A549 (cell line): ENCODE results near the gene CFAP92. TPM values are rescaled to one million over a fixed set of nuclear protein-coding genes. Genes with fewer than 3 reads are reported as not detected.

Source experiments
- ATAC-seq, 2 experiments: fragments of 200-7000 bp in 1 of 2; fragments of >200 bp in 1 of 2; cut with Nextera tagmentation in 1 of 2; cut with Tn5 transposase in 1 of 2; 3 replicates each; pipeline versions ENCODE4 v1.8.0 to v1.9.1; 2018 to 2020; ENCODE audit warnings: mild to moderate bottlenecking in 1 of 2, moderate library complexity in 1 of 2
- CTCF ChIA-PET: fragments of 300-600 bp; sonication (Branson Sonifier 250); formaldehyde crosslinking; extraction: SDS; loops from one replicate; lab custom pipeline; 2021; ENCODE audit warnings: antibody characterized with exemption, inconsistent platforms; lab: Yijun Ruan, JAX
- POLR2A ChIA-PET: fragments of 350-600 bp; formaldehyde crosslinking; extraction: SDS; loops from one replicate; lab custom pipeline; 2021; ENCODE audit warnings: antibody characterized with exemption, inconsistent platforms; lab: Yijun Ruan, JAX
- DNase-seq, 2 experiments: peaks; one replicate each; pipeline versions ENCODE4 v3.0.0 to v3.0.0-alpha.2; 2011 to 2016; ENCODE audit warnings: low read depth in 1 of 2, low spot score in 1 of 2
- FAIRE-seq: peaks from 2 replicates; lab custom pipeline; 2011; peaks lifted over from hg19 to GRCh38; lab: Jason Lieb, UNC
- H3K27ac ChIP-seq, 2 experiments: fragments of >200 bp; sonication (Bioruptor Twin); formaldehyde crosslinking; 3 replicates each; pipeline ENCODE4 v1.5.1; 2016 to 2017
- H3K4me1 ChIP-seq: fragments of >200 bp; sonication (Bioruptor Twin); formaldehyde crosslinking; 3 replicates; pipeline ENCODE4 v1.6.1; 2016
- H3K4me2 ChIP-seq: fragments of >200 bp; sonication (Bioruptor Twin); formaldehyde crosslinking; 3 replicates; pipeline ENCODE4 v1.6.1; 2016
- H3K4me3 ChIP-seq: fragments of >200 bp; sonication (Bioruptor Twin); formaldehyde crosslinking; 3 replicates; pipeline ENCODE4 v1.5.1; 2016
- H3K9me3 ChIP-seq: fragments of >200 bp; sonication (Bioruptor Twin); formaldehyde crosslinking; 3 replicates; pipeline ENCODE4 v1.6.1; 2016
- CHD2 ChIP-seq: fragments of 150-350 bp; IDR thresholded peaks from 2 replicates; pipeline ENCODE4 v1.6.1; 2014; ENCODE audit warnings: low read length; ENCODE audit not compliant: partially characterized antibody
- CTCF ChIP-seq: fragments of >200 bp; sonication (Bioruptor Twin); formaldehyde crosslinking; IDR thresholded peaks from 3 replicates; pipeline ENCODE4 v1.5.1; 2016
- E2F6 ChIP-seq: IDR thresholded peaks from 2 replicates; pipeline ENCODE4 v1.6.1; 2012; ENCODE audit warnings: low read depth, borderline replicate concordance
- EHF ChIP-seq: fragments of 250-450 bp; sonication (Bioruptor Pico); IDR thresholded peaks from 2 replicates; pipeline ENCODE4 v1.5.0; 2020; ENCODE audit warnings: mild to moderate bottlenecking
- ESRRA ChIP-seq: fragments of 150-350 bp; IDR thresholded peaks from 2 replicates; pipeline ENCODE4 v1.6.1; 2014; ENCODE audit warnings: mild to moderate bottlenecking, low read length, borderline replicate concordance
- HDAC2 ChIP-seq: fragments of 200-600 bp; sonication (generic); IDR thresholded peaks from 2 replicates; pipeline ENCODE4 v1.6.1; 2016
- HEYL ChIP-seq: fragments of 250-450 bp; sonication (Bioruptor Pico); IDR thresholded peaks from 2 replicates; pipeline ENCODE4 v1.8.0; 2021; ENCODE audit warnings: mild to moderate bottlenecking, moderate library complexity
- HMGXB4 ChIP-seq: fragments of 250-450 bp; sonication (Bioruptor Pico); IDR thresholded peaks from 2 replicates; pipeline ENCODE4 v1.5.0; 2021; ENCODE audit warnings: mild to moderate bottlenecking, moderate library complexity, borderline replicate concordance
- HOXB13 ChIP-seq: fragments of 250-450 bp; sonication (Bioruptor Pico); IDR thresholded peaks from 2 replicates; pipeline ENCODE4 v1.5.0; 2020; ENCODE audit warnings: low read depth, mild to moderate bottlenecking, moderate library complexity
- MAX ChIP-seq: IDR thresholded peaks from 2 replicates; pipeline ENCODE4 v1.6.1; 2012
- MAZ ChIP-seq: fragments of 150-350 bp; IDR thresholded peaks from 2 replicates; pipeline ENCODE4 v1.6.1; 2014; ENCODE audit warnings: antibody characterized with exemption, low read depth, low read length, borderline replicate concordance
- NR3C1 ChIP-seq: fragments of >200 bp; sonication (Bioruptor Twin); formaldehyde crosslinking; IDR thresholded peaks from 3 replicates; pipeline ENCODE4 v1.6.1; 2017
- PBX3 ChIP-seq: IDR thresholded peaks from 2 replicates; pipeline ENCODE4 v1.6.1; 2012
- PHF8 ChIP-seq: fragments of 200-600 bp; sonication (generic); IDR thresholded peaks from 2 replicates; pipeline ENCODE4 v1.6.1; 2016; ENCODE audit warnings: low read depth, mild to moderate bottlenecking, antibody characterized with exemption, moderate library complexity, borderline replicate concordance
- POLR2AphosphoS2 ChIP-seq: conservative IDR thresholded peaks from 2 replicates; pipeline ENCODE4 v1.6.1; 2012; ENCODE audit warnings: low read length, improper control_type of control experiment, inconsistent platforms
- SMC3 ChIP-seq: fragments of >200 bp; sonication (Bioruptor Twin); formaldehyde crosslinking; IDR thresholded peaks from 3 replicates; pipeline ENCODE4 v1.6.1; 2018; ENCODE audit warnings: inconsistent platforms
- SREBF2 ChIP-seq: fragments of 450-650 bp; IDR thresholded peaks from 2 replicates; pipeline ENCODE4 v1.6.1; 2014; ENCODE audit warnings: mild to moderate bottlenecking, moderate library complexity
- TFCP2L1 ChIP-seq: fragments of 250-450 bp; sonication (Bioruptor Pico); IDR thresholded peaks from 2 replicates; pipeline ENCODE4 v1.5.0; 2021; ENCODE audit warnings: mild to moderate bottlenecking
- TP53 ChIP-seq: fragments of 250-450 bp; sonication (Bioruptor Pico); IDR thresholded peaks from 2 replicates; pipeline ENCODE4 v1.5.0; 2021; ENCODE audit warnings: mild to moderate bottlenecking, moderate library complexity
- ZNF302 ChIP-seq: fragments of 250-450 bp; sonication (Bioruptor Pico); IDR thresholded peaks from 2 replicates; pipeline ENCODE4 v1.9.0; 2021; ENCODE audit warnings: inconsistent platforms, mild to moderate bottlenecking, moderate library complexity
- ZSCAN20 ChIP-seq: fragments of 250-450 bp; sonication (Bioruptor Pico); IDR thresholded peaks from 2 replicates; pipeline ENCODE4 v1.8.0; 2022; ENCODE audit warnings: mild to moderate bottlenecking, moderate library complexity
- WGBS: methylation state at CpG from one replicate; pipeline ENCODE4 v1.1.6; 2017; ENCODE audit errors: missing lambda C conversion rate; 5-methylcytosine and 5-hydroxymethylcytosine counted together
- polyA plus RNA-seq, 4 experiments: library from polyadenylated mRNA; depleted of rRNA in 3 of 4; stranded (reverse); fragments of >200 nt; fragmentation: RNase III in 1 of 4; extraction: RNeasy Plus Mini Kit Qiagen cat#74134 plus additional on column Dnase treatment in 1 of 4; gene quantifications; 2 replicates in 3 of 4; 3 replicates in 1 of 4; pipeline ENCODE4 v1.2.3, GENCODE V29; 2011 to 2017

The CFAP92 gene
- polyA plus RNA-seq, 2 of the 4 experiments (the other 2 are of a cell fraction) = not detected

- TF ChIP-seq E2F6 (no peak), CHD2 (no peak), SMC3 (no peak)
- TF ChIP-seq, all 56 proteins: peak for 0
Observed at GRCh38 chr3:128936341-128936740, 57.5 kb downstream of the CFAP92 start (continued).

- CTCF ChIA-PET = interaction anchor here (2.6 kb wide), 1 partner anchor 35 kb away, joined by 8 read pairs; no protein-coding TSS in a partner anchor
- Histone ChIP-seq H3K9me3 (no peaks in the 10 kb centered on the region), H3K4me1 (no peaks in the 10 kb centered on the region), H3K27ac (no peak overlapping the region), H3K4me3 (no peak overlapping the region), H3K4me2 (no peak overlapping the region)
- WGBS = 58% methylated on average over 2 of the region's 2 CpGs
- ATAC-seq = no peak
- no peak for DNase-seq
- FAIRE-seq = no peak
- POLR2A ChIA-PET = no interaction called here
- TF ChIP-seq ZSCAN20 (no peak), ZNF302 (CRISPR knock-in tag) (no peak)
Observed at GRCh38 chr3:128935922-128936321, 58.0 kb downstream of the CFAP92 start.

GRCh38 chr3:128933922-128934253, 60.0 kb downstream of the CFAP92 start:
- POLR2A ChIA-PET = no interaction called here

GRCh38 chr3:128933213-128933921, 60.5 kb downstream of the CFAP92 start:
- peaks cover 9% of the 10 kb centered on the region; the same call in 2 of the 3 replicates for H3K9me3 ChIP-seq
- POLR2A ChIA-PET = no interaction called here
- peak; percentile 31 to 44; a peak in 4 of 6 replicates for ATAC-seq
- H3K4me1 ChIP-seq = no peaks in the 10 kb centered on the region
- TF ChIP-seq ZSCAN20 = no peak
- no peak for TF ChIP-seq NR3C1
- no peak for TF ChIP-seq ESRRA
- no peak for TF ChIP-seq POLR2AphosphoS2
- no peak for TF ChIP-seq HDAC2
- TF ChIP-seq CHD2 = no peak
- no peak for TF ChIP-seq TFCP2L1
- TF ChIP-seq HOXB13 = no peak
- TF ChIP-seq EHF (CRISPR knock-in tag) = no peak
- TF ChIP-seq, all 56 proteins: peak for 0
- FAIRE-seq (no peak), DNase-seq (no peak)
- Histone ChIP-seq H3K27ac (no peak overlapping the region), H3K4me3 (no peak overlapping the region), H3K4me2 (no peak overlapping the region)
- 54% methylated on average over 6 of the region's 9 CpGs for WGBS
- CTCF ChIA-PET = no interaction called here

More at GRCh38 chr3:128933922-128934253, 60.0 kb downstream of the CFAP92 start:
- Histone ChIP-seq H3K4me3 (no peak overlapping the region), H3K4me1 (no peaks in the 10 kb centered on the region), H3K27ac (no peak overlapping the region), H3K4me2 (no peak overlapping the region), H3K9me3 (peaks cover 7% of the 10 kb centered on the region; the same call in 2 of the 3 replicates)
- TF ChIP-seq MAZ = no peak
- FAIRE-seq = no peak
- ATAC-seq = no peak
- WGBS = no CpG with 5 or more reads among the region's 2 CpGs
- CTCF ChIA-PET = no interaction called here
- no peak for DNase-seq

GRCh38 chr3:128932516-128933212, 61.2 kb downstream of the CFAP92 start:
- no peak for FAIRE-seq
- Histone ChIP-seq H3K4me3 (no peak overlapping the region), H3K27ac (no peak overlapping the region), H3K4me1 (no peaks in the 10 kb centered on the region), H3K4me2 (no peak overlapping the region), H3K9me3 (peaks cover 9% of the 10 kb centered on the region; the same call in 2 of the 3 replicates)
- ChIA-PET CTCF (no interaction called here), POLR2A (no interaction called here)
- WGBS = 40% methylated on average over 8 of the region's 12 CpGs
- DNase-seq = no peak
- peak; percentile 31 to 52; a peak in 4 of 6 replicates for ATAC-seq
- no peak for TF ChIP-seq TP53 (CRISPR knock-in tag)
- TF ChIP-seq HEYL (CRISPR knock-in tag) = no peak
- TF ChIP-seq MAX = no peak
- no peak for TF ChIP-seq PBX3
- TF ChIP-seq MAZ = no peak
- TF ChIP-seq SREBF2 = no peak
- TF ChIP-seq HDAC2 = no peak
- no peak for TF ChIP-seq HMGXB4 (CRISPR knock-in tag)
- no peak for TF ChIP-seq E2F6
- no peak for TF ChIP-seq CTCF
- TF ChIP-seq POLR2AphosphoS2 = no peak
- TF ChIP-seq PHF8 = no peak
